SK-N-SH (cell line): ENCODE measurements around the gene THADA. TPM values are rescaled to one million over a fixed set of nuclear protein-coding genes. Genes with fewer than 3 reads are reported as not detected.
A peak's percentile ranks its signal among the peaks of the same experiment; 100 is the strongest.

Experiments used
- CTCF ChIA-PET: fragments of 300-600, 350-600 bp; formaldehyde crosslinking; extraction: SDS; loops from one replicate; lab custom pipeline; 2021; lab: Yijun Ruan, JAX
- POLR2A ChIA-PET: fragments of 350-600 bp; sonication (Branson Sonifier 250); formaldehyde crosslinking; extraction: SDS; loops from one replicate; lab custom pipeline; 2020; ENCODE audit warnings: antibody characterized with exemption, inconsistent platforms; lab: Yijun Ruan, JAX
- DNase-seq: peaks from one replicate; pipeline ENCODE4 v3.0.0; 2012
- H2AFZ ChIP-seq: fragments of 200-600 bp; sonication (generic); 2 replicates; pipeline ENCODE4 v1.8.1; 2016; ENCODE audit warnings: antibody characterized with exemption, mild to moderate bottlenecking, low read depth
- H3F3A ChIP-seq: fragments of 200-600 bp; sonication (generic); replicated peaks from 2 replicates; pipeline ENCODE3; 2016; ENCODE audit warnings: antibody characterized with exemption, mild to moderate bottlenecking; ENCODE audit not compliant: insufficient read depth
- H3K27ac ChIP-seq, 2 experiments: fragments of 200-500 bp in 1 of 2; fragments of 200-600 bp in 1 of 2; sonication (Bioruptor generic) in 1 of 2; sonication (generic), shearing (Covaris generic) in 1 of 2; 2 replicates each; pipeline versions ENCODE4 v1.5.1 to v1.6.1; 2014 to 2016; ENCODE audit warnings: low read depth in 2 of 2, inconsistent platforms in 1 of 2, low read length in 1 of 2, mild to moderate bottlenecking in 1 of 2, mixed read lengths in 1 of 2
- H3K27me3 ChIP-seq: fragments of 200-600 bp; sonication (generic), shearing (Covaris generic); 2 replicates; pipeline ENCODE4 v1.6.1; 2016; ENCODE audit warnings: mixed run types; ENCODE audit not compliant: insufficient read depth
- H3K36me3 ChIP-seq, 2 experiments: fragments of 200-500 bp in 1 of 2; fragments of 200-600 bp in 1 of 2; sonication (Bioruptor generic) in 1 of 2; sonication (generic) in 1 of 2; replicated peaks in 1 of 2; 2 replicates each; pipeline versions ENCODE3 to v1.5.1; 2014 to 2016; ENCODE audit warnings: low read length in 1 of 2, mild to moderate bottlenecking in 1 of 2; ENCODE audit not compliant: insufficient read depth in 2 of 2, control insufficient read depth in 1 of 2
- H3K4me1 ChIP-seq, 2 experiments: fragments of 200-500 bp in 1 of 2; fragments of 200-600 bp in 1 of 2; sonication (Bioruptor generic) in 1 of 2; sonication (generic), shearing (Covaris generic) in 1 of 2; 2 replicates each; pipeline versions ENCODE4 v1.5.1 to v1.6.1; 2014 to 2016; ENCODE audit warnings: low read depth in 1 of 2, low read length in 1 of 2, mixed run types in 1 of 2; ENCODE audit not compliant: insufficient read depth in 2 of 2, control insufficient read depth in 1 of 2
- H3K4me2 ChIP-seq: fragments of 200-600 bp; sonication (generic), shearing (Covaris generic); 2 replicates; pipeline ENCODE4 v1.6.1; 2017; ENCODE audit warnings: mixed run types
- H3K4me3 ChIP-seq, 2 experiments: fragments of 200-500 bp in 1 of 2; fragments of 200-600 bp in 1 of 2; sonication (Bioruptor generic) in 1 of 2; sonication (generic), shearing (Covaris generic) in 1 of 2; 2 replicates each; pipeline versions ENCODE4 v1.5.1 to v1.8.1; 2014 to 2016; ENCODE audit warnings: low read depth in 2 of 2, inconsistent platforms in 1 of 2, low read length in 1 of 2, mild to moderate bottlenecking in 1 of 2, mixed read lengths in 1 of 2, moderate library complexity in 1 of 2
- H3K79me2 ChIP-seq: fragments of 200-600 bp; sonication (generic); 2 replicates; pipeline ENCODE4 v1.8.1; 2017; ENCODE audit warnings: mild to moderate bottlenecking; ENCODE audit not compliant: insufficient read depth
- H3K9ac ChIP-seq: fragments of 200-600 bp; sonication (generic); 2 replicates; pipeline ENCODE4 v1.6.1; 2017; ENCODE audit warnings: mixed run types
- H3K9me2 ChIP-seq: fragments of 200-600 bp; sonication (generic); 2 replicates; pipeline ENCODE4 v1.6.1; 2017; ENCODE audit warnings: mixed run types
- H3K9me3 ChIP-seq: fragments of 200-600 bp; sonication (generic); 2 replicates; pipeline ENCODE4 v1.6.1; 2017; ENCODE audit warnings: mixed run types, mild to moderate bottlenecking, moderate library complexity
- H4K20me1 ChIP-seq: fragments of 200-600 bp; sonication (generic); 2 replicates; pipeline ENCODE4 v1.6.1; 2017; ENCODE audit warnings: mild to moderate bottlenecking, mixed run types; ENCODE audit not compliant: insufficient read depth
- ELF1 ChIP-seq: IDR thresholded peaks from 2 replicates; pipeline ENCODE4 v1.4.0; 2012
- EP300 ChIP-seq, 2 experiments: IDR thresholded peaks; 2 replicates each; pipeline versions ENCODE4 v1.4.0 to v1.6.1; 2012; ENCODE audit warnings: borderline replicate concordance in 1 of 2, low read depth in 1 of 2, low read length in 1 of 2
- FOXJ3 ChIP-seq: sonication (generic); formaldehyde crosslinking; IDR thresholded peaks from 2 replicates; pipeline ENCODE4 v1.5.1; 2020; ENCODE audit warnings: mild to moderate bottlenecking, missing genetic modification reagents
- FOXM1 ChIP-seq: IDR thresholded peaks from 2 replicates; pipeline ENCODE4 v1.4.0; 2012; ENCODE audit warnings: low read depth, mild to moderate bottlenecking
- GATA2 ChIP-seq: sonication (generic); formaldehyde crosslinking; IDR thresholded peaks from 2 replicates; pipeline ENCODE4 v1.5.0; 2020; ENCODE audit warnings: mild to moderate bottlenecking, missing genetic modification reagents
- JUND ChIP-seq: IDR thresholded peaks from 2 replicates; pipeline ENCODE4 v1.4.0; 2012
- MEF2A ChIP-seq: IDR thresholded peaks from 2 replicates; pipeline ENCODE4 v1.4.0; 2012; ENCODE audit warnings: low read depth, borderline replicate concordance
- NFIC ChIP-seq: IDR thresholded peaks from 2 replicates; pipeline ENCODE4 v1.4.0; 2012; ENCODE audit warnings: borderline replicate concordance
- PBX3 ChIP-seq: IDR thresholded peaks from 2 replicates; pipeline ENCODE4; 2012
- POLR2AphosphoS5 ChIP-seq: IDR thresholded peaks from 2 replicates; pipeline ENCODE4 v1.6.1; 2012; ENCODE audit warnings: low read depth, low read length
- RCOR1 ChIP-seq: fragments of 150-350 bp; IDR thresholded peaks from 2 replicates; pipeline ENCODE4 v1.6.1; 2017; ENCODE audit warnings: antibody characterized with exemption, low read length
- RFX5 ChIP-seq: IDR thresholded peaks from 2 replicates; pipeline ENCODE4 v1.6.1; 2012; ENCODE audit warnings: mild to moderate bottlenecking, improper control_type of control experiment, low read length
- TCF12 ChIP-seq: IDR thresholded peaks from 2 replicates; pipeline ENCODE4 v1.4.0; 2012
- USF1 ChIP-seq: IDR thresholded peaks from 2 replicates; pipeline ENCODE4 v1.4.0; 2012; ENCODE audit warnings: low read depth, borderline replicate concordance
- WGBS: methylation state at CpG from one replicate; pipeline ENCODE4 v1.1.6; 2017; ENCODE audit warnings: low lambda C conversion rate; 5-methylcytosine and 5-hydroxymethylcytosine counted together
- polyA plus RNA-seq, 3 experiments: library from polyadenylated mRNA; depleted of rRNA; stranded (reverse); fragments of >200 nt; gene quantifications; 2 replicates each; pipeline ENCODE4 v1.2.3, GENCODE V29; 2012

Gene THADA
- polyA plus RNA-seq, 1 of the 3 experiments (the other 2 are of a cell fraction) = 25.6 TPM

GRCh38 chr2:43276962-43277391, 318.9 kb downstream of the THADA start:
- H3K9me2 ChIP-seq = no peaks in the 10 kb centered on the region
- ChIA-PET CTCF (interaction anchor here (0.7 to 4.8 kb wide), 12 partner anchors 11 to 330 kb away, joined by 3 to 45 read pairs (median 4); no protein-coding TSS in a partner anchor), POLR2A (interaction anchor here (0.9 to 3.4 kb wide), 5 partner anchors 8 to 49 kb away, joined by 3 to 25 read pairs (median 10); partner anchors contain the start of gene ZFP36L2)
- H3K27me3 ChIP-seq = no peaks in the 10 kb centered on the region
- no peaks in the 10 kb centered on the region for H3K79me2 ChIP-seq
- no peak overlapping the region for H2AFZ ChIP-seq
- no peak overlapping the region for H3K9ac ChIP-seq
- H3K4me2 ChIP-seq = peak overlapping the region; percentile 61
- H3F3A ChIP-seq = peaks cover 21% of the 10 kb centered on the region
- 55% methylated on average over 3 of the region's 3 CpGs for WGBS
- no peaks in the 10 kb centered on the region for H4K20me1 ChIP-seq
- peaks cover 0 to 9% of the 10 kb centered on the region in 2 experiments for H3K36me3 ChIP-seq
- peaks cover 39 to 58% of the 10 kb centered on the region in 2 experiments for H3K4me1 ChIP-seq
- TF ChIP-seq RFX5 (no peak), EP300 (IDR thresholded peaks at IDR 0.05; ENCODE audit: borderline replicate concordance in 1 of 2, low read depth in 1 of 2, low read length in 1 of 2) (no peak; a peak in 1 of 4 replicates), MEF2A (no peak), NFIC (peak; percentile 85), PBX3 (no peak), USF1 (no peak), FOXM1 (no peak), FOXJ3 (CRISPR knock-in tag) (no peak)
- H3K4me3 ChIP-seq = no peak overlapping the region
- H3K27ac ChIP-seq = peak overlapping the region; percentile 42 to 95; a peak in 3 of 4 replicates
- no peaks in the 10 kb centered on the region for H3K9me3 ChIP-seq
- DNase-seq = peak; percentile 56

- ChIA-PET POLR2A (interaction anchor here (1.0 to 3.4 kb wide), 5 partner anchors 9 to 69 kb away, joined by 3 to 25 read pairs (median 10); partner anchors contain the start of gene ZFP36L2), CTCF (interaction anchor here (0.7 to 4.8 kb wide), 13 partner anchors 9 to 329 kb away, joined by 3 to 45 read pairs (median 4); no protein-coding TSS in a partner anchor)
- Histone ChIP-seq H3K4me2 (peak overlapping the region; percentile 61), H3K4me3 (no peak overlapping the region), H4K20me1 (no peaks in the 10 kb centered on the region), H3K9me3 (no peaks in the 10 kb centered on the region), H2AFZ (no peak overlapping the region), H3K9me2 (no peaks in the 10 kb centered on the region), H3K79me2 (no peaks in the 10 kb centered on the region), H3K27me3 (no peaks in the 10 kb centered on the region), H3F3A (peaks cover 21% of the 10 kb centered on the region), H3K4me1 (peaks cover 39 to 58% of the 10 kb centered on the region in 2 experiments), H3K9ac (no peak overlapping the region), H3K27ac (peak overlapping the region; percentile 42 to 95; a peak in 3 of 4 replicates), H3K36me3 (peaks cover 0 to 7% of the 10 kb centered on the region in 2 experiments)
- TF ChIP-seq GATA2 (CRISPR knock-in tag) (peak; percentile 99), POLR2AphosphoS5 (no peak), EP300 (IDR thresholded peaks at IDR 0.05; ENCODE audit: borderline replicate concordance in 1 of 2, low read depth in 1 of 2, low read length in 1 of 2) (peak in 1 of 2 experiments; percentile 96; a peak in 2 of 4 replicates), USF1 (no peak), TCF12 (peak; percentile 27; the same call in 1 of the 2 replicates), JUND (no peak), RCOR1 (peak; percentile 87), MEF2A (no peak), ELF1 (0 out of 2 replicates have a peak, but pooled peaks have one; percentile 32), FOXM1 (no peak), FOXJ3 (CRISPR knock-in tag) (peak; percentile 65; the same call in 1 of the 2 replicates)
- peak; percentile 53 for DNase-seq
- WGBS = 46% methylated on average over 6 of the region's 6 CpGs
These were observed 319.4 kb downstream of the THADA start for GRCh38 chr2:43276266-43276941.
